Activated T-helper 17 cell treated with anti-CD3 and anti-CD28 coated beads, Interleukin-2, amount 50 U/mL, for 72 hours (primary cell): Measurements from ENCODE around the gene GPC3. TPM values are rescaled to one million over a fixed set of nuclear protein-coding genes. Genes with fewer than 3 reads are reported as not detected.
"Not testable (repeated sequence)": the region's sequence is repeated elsewhere in the genome, so short reads cannot be mapped to it uniquely, and the experiment has no call there.

Experiments
- ATAC-seq: fragments of 150-1000 bp; cut with Tn5 transposase; replicated peaks from 2 replicates; pipeline ENCODE4 v1.10.0; 2021; ENCODE audit warnings: mild to moderate bottlenecking, moderate library complexity
- H3K27ac Mint-ChIP-seq: one replicate; pipeline ENCODE4 v1.8.0; 2022; ENCODE audit warnings: mixed read lengths
- H3K27me3 Mint-ChIP-seq: one replicate; pipeline ENCODE4 v1.8.0; 2022; ENCODE audit warnings: mixed read lengths
- H3K36me3 Mint-ChIP-seq: one replicate; pipeline ENCODE4 v1.8.0; 2022; ENCODE audit warnings: low read depth, mild to moderate bottlenecking, mixed read lengths
- H3K4me1 Mint-ChIP-seq: one replicate; pipeline ENCODE4 v1.8.0; 2022; ENCODE audit warnings: mixed read lengths
- H3K4me3 Mint-ChIP-seq: one replicate; pipeline ENCODE4 v1.8.0; 2022; ENCODE audit warnings: mild to moderate bottlenecking, mixed read lengths
- H3K9me3 Mint-ChIP-seq: one replicate; pipeline ENCODE4 v1.8.0; 2022; ENCODE audit warnings: mixed read lengths
- total RNA-seq, 2 donors: library from RNA; stranded (reverse); gene quantifications; one replicate each; pipeline ENCODE4 v1.2.3, GENCODE V29; 2022

The GPC3 gene
- total RNA-seq, 2 donors from 2014 or later, result 0.15 TPM; not detected in 1

- H3K27ac Mint-ChIP-seq, result no peak overlapping the region
- H3K27me3 Mint-ChIP-seq, result peaks cover under 1% of the 10 kb centered on the region
- no peak overlapping the region for H3K4me3 Mint-ChIP-seq
- no peaks in the 10 kb centered on the region for H3K36me3 Mint-ChIP-seq
- no peaks in the 10 kb centered on the region for H3K4me1 Mint-ChIP-seq
- H3K9me3 Mint-ChIP-seq, result no peaks in the 10 kb centered on the region
- ATAC-seq, result peak; percentile 89
These were observed 21.2 kb upstream of the GPC3 start for GRCh38 chrX:134006484-134007161.

GRCh38 chrX:134004084-134004483 is 18.7 kb upstream of the GPC3 start:
- H3K9me3 Mint-ChIP-seq, result no peaks in the 10 kb centered on the region
- peak; percentile 5 for ATAC-seq
- H3K27ac Mint-ChIP-seq, result peak overlapping the region; percentile 24
- H3K36me3 Mint-ChIP-seq, result no peaks in the 10 kb centered on the region
- no peaks in the 10 kb centered on the region for H3K4me1 Mint-ChIP-seq
- H3K4me3 Mint-ChIP-seq, result no peak overlapping the region
- H3K27me3 Mint-ChIP-seq, result peaks cover 4% of the 10 kb centered on the region

GRCh38 chrX:134002921-134003615 is 17.7 kb upstream of the GPC3 start:
- H3K36me3 Mint-ChIP-seq, result no peaks in the 10 kb centered on the region
- H3K4me3 Mint-ChIP-seq, result no peak overlapping the region
- H3K27ac Mint-ChIP-seq, result no peak overlapping the region
- H3K9me3 Mint-ChIP-seq, result no peaks in the 10 kb centered on the region
- peaks cover 4% of the 10 kb centered on the region for H3K27me3 Mint-ChIP-seq
- ATAC-seq, result no peak
- H3K4me1 Mint-ChIP-seq, result no peaks in the 10 kb centered on the region

GRCh38 chrX:134000260-134001245 is 15.2 kb upstream of the GPC3 start:
- H3K36me3 Mint-ChIP-seq, result no peaks in the 10 kb centered on the region
- ATAC-seq, result no peak
- H3K4me3 Mint-ChIP-seq, result no peak overlapping the region
- H3K27ac Mint-ChIP-seq, result no peak overlapping the region
- H3K9me3 Mint-ChIP-seq, result no peaks in the 10 kb centered on the region
- no peaks in the 10 kb centered on the region for H3K4me1 Mint-ChIP-seq
- peaks cover 11% of the 10 kb centered on the region for H3K27me3 Mint-ChIP-seq

GRCh38 chrX:133999031-133999705 is 13.8 kb upstream of the GPC3 start:
- H3K27ac Mint-ChIP-seq, result no peak overlapping the region
- H3K4me3 Mint-ChIP-seq, result no peak overlapping the region
- H3K4me1 Mint-ChIP-seq, result no peaks in the 10 kb centered on the region
- no peaks in the 10 kb centered on the region for H3K36me3 Mint-ChIP-seq
- H3K9me3 Mint-ChIP-seq, result no peaks in the 10 kb centered on the region
- no peak for ATAC-seq
- H3K27me3 Mint-ChIP-seq, result peaks cover 11% of the 10 kb centered on the region

- H3K4me1 Mint-ChIP-seq, result no peaks in the 10 kb centered on the region
- peaks cover 7% of the 10 kb centered on the region for H3K27me3 Mint-ChIP-seq
- no peak overlapping the region for H3K4me3 Mint-ChIP-seq
- H3K36me3 Mint-ChIP-seq, result no peaks in the 10 kb centered on the region
- no peak for ATAC-seq
- H3K27ac Mint-ChIP-seq, result no peak overlapping the region
- no peaks in the 10 kb centered on the region for H3K9me3 Mint-ChIP-seq
These were observed 10.4 kb upstream of the GPC3 start for GRCh38 chrX:133995759-133996158.

- H3K4me1 Mint-ChIP-seq, result no peaks in the 10 kb centered on the region
- no peaks in the 10 kb centered on the region for H3K36me3 Mint-ChIP-seq
- no peak for ATAC-seq
- no peaks in the 10 kb centered on the region for H3K9me3 Mint-ChIP-seq
- no peak overlapping the region for H3K27ac Mint-ChIP-seq
- no peak overlapping the region for H3K4me3 Mint-ChIP-seq
- H3K27me3 Mint-ChIP-seq, result peaks cover 7% of the 10 kb centered on the region
These were observed 9.2 kb upstream of the GPC3 start for GRCh38 chrX:133994576-133994975.

- Mint-ChIP-seq H3K4me1 (no peaks in the 10 kb centered on the region), H3K27ac (no peak overlapping the region), H3K36me3 (no peaks in the 10 kb centered on the region), H3K4me3 (no peak overlapping the region), H3K9me3 (no peaks in the 10 kb centered on the region), H3K27me3 (peaks cover 7% of the 10 kb centered on the region)
- no peak for ATAC-seq
These were observed 7.5 kb upstream of the GPC3 start for GRCh38 chrX:133992882-133993281.

GRCh38 chrX:133991814-133992213 is 6.4 kb upstream of the GPC3 start:
- ATAC-seq, result no peak
- no peak overlapping the region for H3K27ac Mint-ChIP-seq

GRCh38 chrX:133991057-133991456 is 5.7 kb upstream of the GPC3 start:
- H3K9me3 Mint-ChIP-seq, H3K4me1 Mint-ChIP-seq, H3K4me3 Mint-ChIP-seq, H3K27ac Mint-ChIP-seq, H3K27me3 Mint-ChIP-seq, H3K36me3 Mint-ChIP-seq, ATAC-seq: not testable (repeated sequence)

More at GRCh38 chrX:133991814-133992213, 6.4 kb upstream of the GPC3 start:
- H3K36me3 Mint-ChIP-seq, result no peaks in the 10 kb centered on the region
- peaks cover 8% of the 10 kb centered on the region for H3K27me3 Mint-ChIP-seq
- H3K9me3 Mint-ChIP-seq, result no peaks in the 10 kb centered on the region
- no peak overlapping the region for H3K4me3 Mint-ChIP-seq
- H3K4me1 Mint-ChIP-seq, result no peaks in the 10 kb centered on the region

- Mint-ChIP-seq H3K27ac (no peak overlapping the region), H3K9me3 (no peaks in the 10 kb centered on the region), H3K27me3 (peaks cover 3% of the 10 kb centered on the region), H3K4me1 (no peaks in the 10 kb centered on the region), H3K4me3 (no peak overlapping the region), H3K36me3 (no peaks in the 10 kb centered on the region)
- no peak for ATAC-seq
These were observed 4.6 kb upstream of the GPC3 start for GRCh38 chrX:133989993-133990392.

GRCh38 chrX:133989490-133989889 is 4.1 kb upstream of the GPC3 start:
- H3K27me3 Mint-ChIP-seq, result peaks cover 3% of the 10 kb centered on the region
- no peak overlapping the region for H3K4me3 Mint-ChIP-seq
- no peak for ATAC-seq
- no peaks in the 10 kb centered on the region for H3K4me1 Mint-ChIP-seq
- H3K9me3 Mint-ChIP-seq, result no peaks in the 10 kb centered on the region
- no peak overlapping the region for H3K27ac Mint-ChIP-seq
- no peaks in the 10 kb centered on the region for H3K36me3 Mint-ChIP-seq

GRCh38 chrX:133988010-133988409 is 2.6 kb upstream of the GPC3 start:
- H3K27me3 Mint-ChIP-seq, result peaks cover 11% of the 10 kb centered on the region
- H3K9me3 Mint-ChIP-seq, result no peaks in the 10 kb centered on the region
- no peaks in the 10 kb centered on the region for H3K4me1 Mint-ChIP-seq
- H3K4me3 Mint-ChIP-seq, result no peak overlapping the region
- no peak for ATAC-seq
- no peaks in the 10 kb centered on the region for H3K36me3 Mint-ChIP-seq
- no peak overlapping the region for H3K27ac Mint-ChIP-seq

GRCh38 chrX:133987188-133987587 is 1.8 kb upstream of the GPC3 start:
- H3K27me3 Mint-ChIP-seq, result peaks cover 18% of the 10 kb centered on the region
- no peak overlapping the region for H3K27ac Mint-ChIP-seq
- no peaks in the 10 kb centered on the region for H3K9me3 Mint-ChIP-seq
- no peak for ATAC-seq
- H3K4me3 Mint-ChIP-seq, result no peak overlapping the region
- H3K36me3 Mint-ChIP-seq, result no peaks in the 10 kb centered on the region
- no peaks in the 10 kb centered on the region for H3K4me1 Mint-ChIP-seq
